GM21529 (cell line): ENCODE results near the gene DENND1B.

ENCODE experiments used
- ATAC-seq: cut with Tn5 transposase; IDR thresholded peaks from one replicate; pipeline ENCODE4 v1.9.1; 2021; ENCODE audit not compliant: unreplicated experiment

DENND1B gene, protein sequence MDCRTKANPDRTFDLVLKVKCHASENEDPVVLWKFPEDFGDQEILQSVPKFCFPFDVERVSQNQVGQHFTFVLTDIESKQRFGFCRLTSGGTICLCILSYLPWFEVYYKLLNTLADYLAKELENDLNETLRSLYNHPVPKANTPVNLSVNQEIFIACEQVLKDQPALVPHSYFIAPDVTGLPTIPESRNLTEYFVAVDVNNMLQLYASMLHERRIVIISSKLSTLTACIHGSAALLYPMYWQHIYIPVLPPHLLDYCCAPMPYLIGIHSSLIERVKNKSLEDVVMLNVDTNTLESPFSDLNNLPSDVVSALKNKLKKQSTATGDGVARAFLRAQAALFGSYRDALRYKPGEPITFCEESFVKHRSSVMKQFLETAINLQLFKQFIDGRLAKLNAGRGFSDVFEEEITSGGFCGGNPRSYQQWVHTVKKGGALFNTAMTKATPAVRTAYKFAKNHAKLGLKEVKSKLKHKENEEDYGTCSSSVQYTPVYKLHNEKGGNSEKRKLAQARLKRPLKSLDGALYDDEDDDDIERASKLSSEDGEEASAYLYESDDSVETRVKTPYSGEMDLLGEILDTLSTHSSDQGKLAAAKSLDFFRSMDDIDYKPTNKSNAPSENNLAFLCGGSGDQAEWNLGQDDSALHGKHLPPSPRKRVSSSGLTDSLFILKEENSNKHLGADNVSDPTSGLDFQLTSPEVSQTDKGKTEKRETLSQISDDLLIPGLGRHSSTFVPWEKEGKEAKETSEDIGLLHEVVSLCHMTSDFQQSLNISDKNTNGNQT

DNA sequence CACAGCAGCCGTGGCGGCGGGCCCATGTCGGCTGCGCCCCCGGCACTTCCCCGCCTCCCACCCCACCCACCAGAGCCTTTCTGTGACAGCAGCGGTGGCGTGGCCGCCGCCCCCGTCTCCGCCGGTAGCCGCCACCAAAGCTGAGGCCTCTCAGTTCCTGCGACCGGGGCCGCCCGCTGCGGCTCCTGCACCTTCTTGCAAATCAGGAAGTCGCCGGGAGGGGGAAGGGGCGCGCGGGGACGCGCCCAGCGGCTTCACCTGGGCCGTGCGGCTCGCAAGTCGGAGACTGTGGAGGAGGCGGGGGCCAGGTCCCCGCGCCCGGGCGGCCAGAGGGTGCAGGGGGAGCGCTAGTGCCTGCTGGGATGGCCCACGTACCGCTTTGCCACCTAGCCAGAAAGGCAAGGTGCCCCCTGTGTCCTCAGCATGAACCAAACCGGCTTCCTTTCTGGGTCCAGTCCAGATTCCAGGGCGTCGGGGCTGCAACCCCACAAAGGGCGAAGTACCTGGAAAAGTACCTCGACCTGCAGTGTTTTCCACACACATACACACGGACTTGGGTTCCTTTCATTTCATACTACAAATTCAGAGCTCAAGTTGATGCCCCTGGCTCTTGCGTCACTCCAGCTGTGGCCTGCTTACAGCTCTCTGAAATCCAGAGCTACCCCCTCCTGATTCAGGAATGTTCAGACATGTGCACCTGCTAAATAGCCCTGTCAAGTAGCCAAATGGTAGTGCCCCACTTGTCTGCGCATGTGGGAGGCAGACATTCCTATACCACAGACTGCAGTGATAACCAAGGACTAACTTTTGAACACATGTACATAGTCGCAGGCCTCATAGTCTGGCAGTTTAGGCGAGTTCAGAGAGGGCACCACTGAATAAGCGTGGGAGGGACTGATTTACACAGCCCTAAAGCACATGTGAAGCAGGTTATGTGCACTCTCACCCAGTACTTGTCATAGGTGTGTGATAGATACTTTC, at the start of gene DENND1B:
Gene DENND1B (minus strand): TSS at position 199 of the 981 bp plus-strand sequence. CDS start 325 bp downstream, outside the sequence.
- peak; percentile 65 for ATAC-seq

DNA sequence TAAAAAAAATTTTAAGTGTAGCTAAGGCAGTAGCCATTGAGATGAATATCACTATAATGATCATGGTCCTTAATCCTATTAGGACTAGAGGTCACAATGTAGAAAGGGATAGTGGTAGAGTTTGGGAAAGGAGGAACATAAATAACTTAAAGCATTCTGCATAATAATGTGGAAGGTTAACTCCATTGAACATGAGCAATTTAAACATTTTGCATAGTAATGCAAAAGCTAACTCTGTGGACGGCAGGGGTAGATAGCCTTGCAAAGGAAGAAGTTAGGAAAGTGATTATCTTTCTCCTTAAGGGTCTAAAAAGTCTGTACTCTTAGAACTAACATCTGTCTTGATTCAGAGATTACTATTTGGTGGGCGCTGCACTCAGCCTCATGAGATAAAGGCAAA, 39.0 kb upstream of the DENND1B start:
- no peak for ATAC-seq

- no peak for ATAC-seq
Observed at GRCh38 chr1:197813741-197814140, 38.5 kb upstream of the DENND1B start.

GRCh38 chr1:197811769-197812168, 36.5 kb upstream of the DENND1B start:
- no peak for ATAC-seq

- no peak for ATAC-seq
Observed at GRCh38 chr1:197810812-197811211, 35.5 kb upstream of the DENND1B start.

- ATAC-seq, result no peak
Observed at GRCh38 chr1:197808880-197809279, 33.6 kb upstream of the DENND1B start.

GRCh38 chr1:197807739-197808453, 32.6 kb upstream of the DENND1B start:
- no peak for ATAC-seq

DNA sequence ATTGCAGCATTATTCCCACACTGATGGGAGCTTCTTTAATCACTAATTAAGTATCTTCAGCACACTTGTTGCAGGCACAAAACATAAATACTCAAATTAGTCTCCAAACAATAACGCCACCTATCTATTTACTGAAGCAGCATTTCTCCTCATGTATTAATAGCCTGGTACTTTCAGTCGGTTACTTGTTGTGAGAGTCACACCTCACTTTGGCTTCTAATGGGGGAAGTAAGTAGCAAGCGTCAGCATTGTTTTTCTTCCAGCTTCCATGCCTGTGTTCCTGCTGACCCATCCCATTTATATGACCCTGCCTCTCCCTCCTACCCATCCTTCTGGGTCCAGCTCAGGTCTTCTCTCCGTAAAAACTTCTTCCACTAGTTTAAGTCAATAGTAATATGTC, 31.9 kb upstream of the DENND1B start:
- peak; percentile 77 for ATAC-seq

DNA sequence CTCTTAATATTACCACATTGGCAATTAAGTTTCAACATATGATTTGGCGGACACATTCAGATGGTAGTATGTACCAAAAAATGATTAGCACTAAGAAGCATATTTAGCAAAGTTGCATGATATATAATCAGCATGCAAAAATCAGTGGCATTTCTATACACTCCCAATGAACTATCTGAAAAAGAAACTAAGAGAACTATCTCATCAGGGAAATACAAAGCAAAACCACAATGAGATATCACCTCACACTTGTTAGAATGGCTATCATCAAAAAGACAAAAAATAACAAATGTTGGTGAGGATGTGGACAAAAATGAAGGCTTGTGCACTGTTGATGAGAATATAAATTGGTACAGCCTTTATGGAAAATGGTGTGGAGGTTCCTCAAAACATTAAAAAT, 31.4 kb upstream of the DENND1B start:
- no peak for ATAC-seq

GRCh38 chr1:197801684-197802083, 26.4 kb upstream of the DENND1B start:
- no peak for ATAC-seq

GRCh38 chr1:197801111-197801482, 25.8 kb upstream of the DENND1B start:
- ATAC-seq, result no peak

GRCh38 chr1:197800379-197801110, 25.3 kb upstream of the DENND1B start:
- no peak for ATAC-seq

- no peak for ATAC-seq
Observed at GRCh38 chr1:197799271-197799670, 24.0 kb upstream of the DENND1B start.

- ATAC-seq, result no peak
Observed at GRCh38 chr1:197798492-197798891, 23.2 kb upstream of the DENND1B start.

DNA sequence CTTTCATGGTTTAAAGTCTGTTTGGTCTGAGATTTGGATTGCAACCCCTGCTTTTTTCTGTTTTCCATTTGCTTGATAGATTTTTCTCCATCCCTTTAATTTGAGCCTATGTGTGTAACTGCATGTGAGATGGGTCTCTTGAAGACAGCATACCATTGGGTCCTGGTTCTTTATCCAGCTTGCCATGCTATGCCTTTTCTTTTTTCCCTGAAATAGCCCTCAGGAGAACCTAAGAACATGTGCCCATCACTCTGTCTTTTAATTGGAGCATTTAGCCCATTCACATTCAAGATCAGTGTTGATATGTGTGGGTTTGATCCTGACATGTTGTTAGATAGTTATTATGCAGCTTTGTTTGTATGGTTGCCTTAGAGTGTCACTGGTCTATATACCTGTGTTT, 21.7 kb upstream of the DENND1B start:
- ATAC-seq, result no peak

GRCh38 chr1:197788741-197789739, 13.8 kb upstream of the DENND1B start:
- ATAC-seq, result no peak

GRCh38 chr1:197787623-197788536, 12.6 kb upstream of the DENND1B start:
- ATAC-seq, result no peak
